Epidermal melanocyte (primary cell): ENCODE measurements around the gene NEDD4L.

Experiments used
- DNase-seq: peaks from one replicate; pipeline ENCODE4 v3.0.0; 2011; ENCODE audit warnings: low spot score; ENCODE audit not compliant: insufficient read length

NEDD4L gene

DNA sequence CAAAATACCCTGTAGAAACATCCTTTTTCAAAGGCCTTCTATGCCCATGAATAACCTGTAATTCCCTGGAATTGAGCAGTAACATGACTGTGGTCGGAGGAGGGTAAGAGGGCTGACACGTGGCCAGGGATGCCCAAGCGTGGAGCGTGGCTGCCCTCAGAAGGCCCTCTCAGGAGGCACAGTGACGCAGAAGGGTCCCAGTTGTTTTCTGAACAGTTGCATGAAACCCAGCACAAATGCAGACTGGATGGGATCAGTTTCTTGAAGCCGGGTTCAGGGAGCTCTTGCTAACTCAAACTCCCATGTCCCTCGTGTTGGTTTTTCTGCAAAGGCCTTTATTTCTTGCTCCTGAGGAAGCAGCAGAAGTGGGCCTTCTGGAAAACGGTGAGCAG lies 347.9 kb downstream of the NEDD4L start:
- DNase-seq: no peak

DNA sequence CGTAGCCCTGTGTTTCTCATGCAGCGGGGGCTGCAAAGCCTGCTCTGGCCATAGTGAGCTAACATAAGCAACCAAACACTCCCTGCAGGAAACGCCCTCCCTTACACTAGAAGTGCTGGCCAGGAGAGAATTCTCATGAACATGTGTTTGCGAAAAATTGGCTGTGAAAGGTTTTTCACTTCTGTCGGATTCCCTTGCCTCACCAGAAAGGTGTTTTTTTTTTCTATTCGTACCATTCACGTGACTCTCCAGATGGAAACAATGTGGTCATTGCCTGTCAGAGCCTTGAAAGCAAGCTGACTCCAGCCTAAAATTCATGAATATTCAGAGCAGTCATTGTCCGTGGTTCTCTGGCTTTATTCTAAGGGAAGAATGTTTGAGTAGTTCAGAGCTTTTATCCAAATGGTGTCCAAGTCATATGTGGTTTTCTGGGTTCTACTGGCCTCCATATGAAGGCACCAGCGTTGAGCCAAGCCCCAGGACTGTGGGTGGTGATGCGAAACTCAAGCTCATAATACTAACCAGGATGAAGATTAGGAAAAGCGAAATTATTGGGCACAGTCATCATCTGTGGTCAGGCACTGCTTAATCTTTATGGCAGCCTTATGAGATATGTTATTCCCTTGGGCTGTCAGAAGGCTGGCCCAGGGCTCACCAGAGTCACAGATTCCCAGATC lies 348.4 kb downstream of the NEDD4L start:
- no peak for DNase-seq

DNA sequence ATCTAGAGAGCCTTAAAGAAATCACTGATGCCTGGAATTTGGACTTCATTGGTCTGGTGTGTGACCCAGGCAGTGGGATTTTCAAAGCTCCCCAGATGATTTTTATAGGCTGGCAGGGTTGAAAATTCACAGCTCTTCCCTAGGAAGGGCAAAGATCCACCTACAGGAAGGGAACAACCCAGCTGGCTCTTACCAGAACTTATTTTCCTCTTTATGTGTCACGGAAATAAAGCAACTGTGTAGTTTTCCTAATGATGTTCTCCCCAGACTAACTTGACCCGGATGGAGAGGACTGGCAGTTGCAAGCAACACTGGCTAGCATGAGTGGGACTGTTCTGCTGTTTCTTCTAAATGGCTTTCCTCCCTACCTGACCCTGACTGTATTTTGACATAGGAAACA lies 349.3 kb downstream of the NEDD4L start:
- DNase-seq: no peak

DNA sequence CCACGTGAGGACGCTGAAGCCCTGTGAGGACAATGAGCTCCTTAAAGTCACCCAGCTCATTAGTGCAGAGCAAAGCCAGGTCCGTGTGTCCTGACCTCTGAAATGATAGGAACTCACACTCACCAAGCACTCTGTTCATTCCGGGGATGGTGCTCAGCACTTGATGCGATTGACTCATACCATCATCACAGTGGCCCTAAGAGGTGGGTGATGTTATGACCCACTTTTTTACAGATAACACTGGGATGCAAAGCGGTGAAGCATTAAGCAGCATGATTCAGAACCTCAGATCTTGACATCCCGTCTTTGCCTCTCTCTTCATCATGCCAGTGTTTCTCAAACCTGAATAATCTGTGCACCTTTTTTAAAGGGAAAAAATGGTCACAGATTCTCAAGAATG lies 350.0 kb downstream of the NEDD4L start:
- no peak for DNase-seq

DNA sequence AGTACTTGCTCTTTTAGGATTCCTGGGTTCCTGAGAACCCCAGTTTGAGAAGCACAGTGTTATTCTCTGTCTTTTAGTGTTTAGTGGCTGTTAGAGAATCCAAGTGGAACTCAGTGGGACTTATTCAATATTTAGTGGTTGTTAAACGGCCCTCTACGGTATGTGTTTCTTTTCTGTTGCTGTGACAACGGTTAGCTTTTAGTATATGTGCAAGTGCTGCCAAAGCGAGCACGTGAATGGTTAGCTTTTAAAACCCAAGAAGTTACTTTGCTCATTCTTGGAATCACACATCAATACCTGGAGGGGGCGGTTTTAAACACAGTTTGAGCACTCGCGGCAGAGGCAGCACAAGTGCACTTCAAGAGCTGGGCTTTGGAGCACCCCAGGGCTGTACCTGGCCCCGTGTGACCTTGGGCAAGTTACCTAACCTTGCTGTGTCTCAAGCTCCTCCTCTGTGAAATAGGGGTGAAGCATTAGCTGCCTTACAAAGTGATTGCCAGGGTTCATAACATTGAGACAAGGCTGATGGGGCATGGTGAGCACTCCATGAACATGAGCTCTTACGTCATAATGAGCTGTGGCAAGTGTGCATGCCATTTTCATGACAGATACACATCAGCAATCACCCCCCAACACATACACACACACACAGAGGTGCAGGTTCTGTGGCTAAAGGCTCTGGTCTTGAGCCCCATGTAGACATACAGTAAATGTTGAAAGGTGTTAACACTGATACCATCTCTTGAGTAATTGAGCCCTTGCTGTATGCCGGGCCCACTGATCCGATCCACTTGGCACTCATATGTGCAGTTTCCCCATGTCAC lies 350.8 kb downstream of the NEDD4L start:
- no peak for DNase-seq

DNA sequence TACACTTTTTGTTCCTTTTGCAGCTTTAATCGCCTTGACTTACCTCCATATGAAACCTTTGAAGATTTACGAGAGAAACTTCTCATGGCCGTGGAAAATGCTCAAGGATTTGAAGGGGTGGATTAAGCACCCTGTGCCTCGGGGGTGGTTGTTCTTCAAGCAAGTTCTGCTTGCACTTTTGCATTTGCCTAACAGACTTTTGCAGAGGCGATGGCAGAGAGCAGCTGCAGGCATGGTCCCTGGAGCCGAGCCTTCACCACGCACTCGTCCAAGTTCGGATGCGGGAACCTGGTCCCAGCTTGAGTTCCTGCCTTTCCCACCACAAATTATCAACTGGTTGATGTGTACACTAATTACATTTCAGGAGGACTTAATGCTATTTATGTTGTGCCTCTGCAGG lies 352.1 kb downstream of the NEDD4L start:
- no peak for DNase-seq

DNA sequence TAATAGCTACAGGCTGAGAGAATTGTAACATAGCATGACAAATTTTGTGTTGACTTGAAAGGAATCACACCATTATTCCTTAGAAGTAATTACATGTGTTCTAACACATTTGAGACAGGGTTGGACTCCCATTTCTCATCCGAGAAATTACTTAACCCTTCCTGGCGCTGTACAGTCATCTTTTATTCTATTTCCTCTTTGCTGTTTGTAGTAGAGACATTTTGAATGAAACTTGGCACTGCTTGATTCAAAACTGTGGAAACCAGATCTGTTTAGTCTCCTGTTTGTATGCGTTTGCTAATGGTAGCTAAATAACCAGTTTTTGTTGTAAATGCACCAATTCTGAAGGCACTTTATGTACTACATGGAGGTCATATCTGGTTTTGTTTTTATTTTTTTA lies 352.9 kb downstream of the NEDD4L start:
- DNase-seq: no peak

DNA sequence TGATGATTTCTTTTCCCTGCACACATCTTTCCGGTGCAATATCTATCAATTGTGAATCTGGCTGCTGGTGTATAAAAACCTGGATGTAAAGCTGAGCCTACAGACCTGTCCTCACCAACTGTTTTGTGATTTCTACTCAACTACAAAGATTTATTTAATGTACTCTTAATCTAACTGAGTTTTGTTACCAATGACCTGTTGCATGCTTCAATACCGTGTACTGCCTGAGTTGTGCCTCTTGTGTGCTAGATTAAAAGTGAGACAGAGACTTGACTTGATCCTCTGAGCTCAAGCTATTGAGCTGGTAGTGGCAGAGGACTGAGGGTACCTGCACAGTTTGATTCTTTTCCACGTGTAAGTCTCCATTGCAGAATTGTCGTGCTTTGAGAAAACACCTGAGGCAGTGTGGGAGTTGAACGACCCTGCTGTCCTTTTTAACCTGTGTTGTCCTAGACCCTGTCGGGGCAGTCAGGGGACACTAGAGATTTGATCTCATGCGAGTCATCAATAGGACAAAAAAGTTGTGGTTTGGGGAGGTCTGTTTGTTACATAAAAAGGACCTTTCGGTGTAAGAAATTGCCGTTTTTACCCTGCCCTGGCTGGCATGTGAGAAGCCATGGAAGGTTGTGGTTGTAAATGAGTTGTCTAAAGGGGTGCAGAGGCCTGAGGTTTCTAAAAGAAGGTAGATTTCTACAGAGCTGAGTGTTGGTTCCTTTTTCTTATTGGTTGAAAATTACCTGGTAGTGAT lies 353.5 kb downstream of the NEDD4L start:
- no peak for DNase-seq

DNA sequence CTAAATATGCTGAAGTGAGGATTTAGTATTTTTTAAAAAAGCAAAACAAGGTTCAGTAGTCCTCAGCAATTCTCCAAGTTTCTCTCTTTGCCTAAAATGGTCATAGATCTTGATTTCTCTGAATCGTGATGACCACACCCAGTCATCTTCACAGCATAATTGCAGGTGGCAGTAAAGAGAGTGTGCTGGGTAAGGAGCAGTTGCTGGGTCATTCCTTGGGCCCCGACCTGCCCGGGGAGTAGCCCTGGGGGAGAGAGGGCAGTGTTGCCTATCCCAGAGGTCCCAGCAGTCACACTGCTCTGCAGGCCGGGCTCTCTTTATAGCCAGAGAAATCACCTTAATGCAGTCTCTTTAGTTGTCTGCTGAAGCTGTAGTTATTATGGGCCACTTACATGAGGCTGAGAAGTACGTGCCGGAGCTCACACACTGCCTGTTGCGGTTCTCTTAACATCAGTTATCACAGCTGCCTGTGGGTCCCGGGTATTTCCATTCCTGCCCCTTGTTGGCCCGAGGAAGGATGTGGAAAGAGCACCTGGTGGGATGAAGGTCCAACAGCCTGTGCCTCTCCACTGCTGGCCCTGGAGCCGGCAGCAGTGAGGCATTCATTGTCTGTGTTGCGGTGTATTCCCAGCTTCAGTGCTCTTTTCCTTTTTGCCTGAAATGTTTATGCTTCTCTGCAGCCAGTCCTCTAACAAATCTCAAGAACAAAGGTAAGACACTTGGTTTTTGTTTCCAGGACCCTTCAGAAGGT lies 354.8 kb downstream of the NEDD4L start:
- no peak for DNase-seq

DNA sequence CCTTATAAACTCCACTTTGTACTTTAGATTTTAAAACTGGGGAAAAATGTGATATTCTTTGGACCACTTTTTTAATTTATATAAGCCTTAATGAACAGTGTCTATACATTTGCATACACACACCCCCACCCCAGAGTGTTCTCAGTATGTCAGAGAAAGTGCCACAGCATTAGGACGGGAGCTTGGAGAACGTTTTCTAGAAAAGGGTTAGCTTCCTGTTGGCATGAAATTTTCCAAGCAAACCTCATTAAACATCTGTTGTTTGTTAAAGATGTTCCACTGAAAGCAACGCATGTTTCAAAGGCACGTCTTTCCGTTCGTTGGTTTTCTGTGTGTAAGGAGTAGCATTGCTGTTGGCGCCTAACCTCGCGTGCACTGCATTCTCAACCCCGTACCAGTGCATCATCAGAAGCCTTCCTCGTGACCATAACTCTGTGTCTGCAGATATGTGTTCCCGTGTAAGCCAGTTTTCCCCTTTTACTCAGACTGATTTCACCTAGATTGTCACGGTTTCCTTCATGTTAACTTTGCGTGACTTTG lies 356.4 kb downstream of the NEDD4L start:
- peak; percentile 43 for DNase-seq

DNA sequence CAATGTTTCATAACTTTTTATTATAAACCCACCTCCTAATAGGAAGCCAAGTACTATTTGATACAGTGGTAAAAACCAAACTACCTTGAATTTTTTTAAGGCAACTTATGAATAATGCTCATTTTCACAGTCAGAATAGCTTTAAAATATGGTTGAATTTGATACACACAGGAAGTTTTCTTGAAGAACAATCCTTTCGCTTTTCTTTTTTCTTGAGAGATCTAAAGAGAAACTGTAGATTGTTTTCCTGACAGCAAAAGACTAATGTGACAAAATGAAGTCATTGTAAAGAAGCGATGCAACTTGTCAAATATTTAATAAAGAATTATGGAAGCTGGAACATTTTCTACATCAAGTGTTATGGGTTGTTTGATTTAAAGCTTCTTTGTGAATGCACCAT lies 357.2 kb downstream of the NEDD4L start:
- DNase-seq: no peak

DNA sequence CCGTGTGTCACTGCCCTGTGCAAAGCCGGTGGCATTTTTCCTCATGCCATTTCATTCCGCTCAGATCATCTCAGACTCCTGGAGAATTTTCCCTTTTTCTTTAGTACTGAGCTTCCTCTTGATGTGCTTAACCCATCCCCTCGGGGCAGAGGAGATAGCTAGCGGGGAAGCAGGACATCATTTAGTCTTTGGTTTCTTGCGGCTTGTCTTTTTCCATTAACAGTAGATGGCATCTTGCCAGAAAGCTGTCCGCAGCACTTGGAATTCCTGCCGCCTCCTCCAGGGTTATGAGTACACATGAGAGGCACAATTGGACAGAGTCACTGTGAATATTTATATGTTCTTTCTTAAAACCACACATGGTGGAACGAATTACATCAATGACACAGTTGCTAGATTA lies 358.2 kb downstream of the NEDD4L start:
- DNase-seq: peak; percentile 79

DNA sequence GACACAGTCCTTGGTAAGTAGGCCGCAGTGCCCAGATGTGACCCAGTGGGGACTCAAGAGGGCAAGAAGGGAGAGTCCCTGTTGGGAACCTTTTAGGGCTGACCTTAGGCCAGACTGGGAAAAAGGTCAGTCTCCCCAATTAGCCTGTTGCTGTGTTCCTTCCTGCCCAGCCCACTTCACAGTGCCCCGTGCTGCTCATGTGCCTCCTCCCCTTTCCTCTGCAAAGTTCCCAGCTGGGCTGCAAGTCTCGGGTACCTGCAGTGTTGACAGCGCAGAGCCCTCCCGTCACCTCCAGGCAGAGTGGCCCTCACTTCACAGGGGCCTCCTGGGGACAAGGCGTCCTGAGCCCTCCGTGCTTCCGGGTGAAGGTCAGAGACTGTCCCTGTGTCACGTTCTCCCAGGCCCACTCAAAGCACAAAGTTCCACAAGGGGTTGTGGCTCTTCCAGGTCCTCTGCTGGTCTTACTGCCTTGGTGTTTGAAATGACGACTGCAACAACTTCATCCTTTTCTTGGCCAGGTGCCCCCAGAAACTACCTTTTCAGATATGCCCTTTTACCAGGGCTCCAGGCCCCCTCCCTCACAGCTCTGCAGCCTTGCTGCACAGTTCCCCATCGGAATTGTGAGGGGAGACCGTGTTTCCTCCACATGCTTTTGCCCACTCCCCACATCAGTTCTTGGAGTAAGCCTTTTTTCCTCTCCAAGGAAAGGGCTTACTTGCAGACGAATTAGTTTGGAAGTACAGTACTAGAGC lies 359.1 kb downstream of the NEDD4L start:
- DNase-seq: no peak

DNA sequence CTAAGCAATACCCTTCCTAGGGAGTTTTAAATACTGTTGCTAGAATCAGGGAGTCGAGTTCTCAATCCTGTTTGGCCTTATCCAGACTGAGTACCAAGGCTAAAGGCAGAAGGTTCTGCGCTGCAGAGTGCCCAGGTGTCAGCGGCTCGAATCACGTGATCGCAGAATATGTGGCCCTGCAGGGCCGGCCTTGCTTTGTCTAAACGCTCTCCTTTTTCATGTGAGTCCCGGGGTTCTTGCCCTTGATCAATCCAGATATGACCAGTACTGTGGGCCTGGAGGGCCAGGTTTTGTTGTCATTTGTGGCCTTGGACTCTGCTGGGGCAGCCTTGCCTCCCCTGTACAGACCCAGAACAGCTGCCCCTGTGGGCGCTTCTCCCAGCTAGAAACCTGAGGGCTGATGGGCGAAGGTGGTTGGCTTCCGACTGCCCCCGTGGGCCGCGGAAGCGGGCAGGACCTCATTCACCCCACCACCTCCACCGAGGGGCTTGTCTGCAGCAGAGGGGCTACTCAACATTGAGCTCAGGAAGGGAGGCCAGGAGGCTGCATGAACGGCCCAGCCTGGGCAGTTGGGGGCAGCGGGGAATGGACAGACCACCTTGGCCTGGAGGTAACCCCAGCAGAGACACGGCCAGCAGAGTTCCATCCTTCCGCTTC lies 359.9 kb downstream of the NEDD4L start:
- no peak for DNase-seq

DNA sequence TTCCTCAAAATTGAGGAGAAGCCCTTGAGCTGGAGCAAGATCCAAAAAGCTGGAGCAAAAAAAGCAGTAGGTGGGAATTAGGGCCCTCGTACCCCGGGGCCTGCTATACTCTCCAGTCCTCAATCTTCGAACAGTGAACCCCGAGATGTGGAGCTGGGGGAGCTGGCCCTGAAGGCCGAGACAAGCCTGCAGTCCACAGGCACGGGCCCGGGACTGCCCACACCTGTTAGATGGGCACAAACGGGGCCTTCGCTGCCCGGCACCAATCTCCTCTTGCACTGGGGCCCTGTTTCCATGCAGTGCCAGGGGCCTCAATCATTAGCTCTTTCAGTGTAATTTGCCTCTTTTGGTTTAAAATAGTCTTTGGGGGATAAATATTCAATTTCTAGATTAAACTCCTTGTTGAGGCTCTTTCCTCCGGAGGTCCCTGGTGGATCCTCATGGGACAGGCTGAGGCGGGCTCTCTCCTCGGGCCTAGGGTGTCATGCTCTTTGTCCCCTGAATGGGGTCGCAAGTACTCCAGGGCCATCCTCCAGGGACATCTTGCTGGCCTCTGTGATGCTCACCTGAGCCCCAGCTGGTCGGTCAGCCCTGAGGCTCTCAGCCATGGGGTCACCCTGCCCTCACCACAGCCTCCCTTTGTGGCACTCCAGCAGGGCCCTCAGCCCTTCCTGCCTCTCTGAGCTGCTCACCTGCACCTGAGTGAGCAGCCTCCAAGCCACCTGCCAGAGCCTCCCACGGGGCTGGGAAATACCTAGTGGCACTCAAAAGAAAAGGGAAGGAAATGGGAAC lies 361.3 kb downstream of the NEDD4L start:
- no peak for DNase-seq

DNA sequence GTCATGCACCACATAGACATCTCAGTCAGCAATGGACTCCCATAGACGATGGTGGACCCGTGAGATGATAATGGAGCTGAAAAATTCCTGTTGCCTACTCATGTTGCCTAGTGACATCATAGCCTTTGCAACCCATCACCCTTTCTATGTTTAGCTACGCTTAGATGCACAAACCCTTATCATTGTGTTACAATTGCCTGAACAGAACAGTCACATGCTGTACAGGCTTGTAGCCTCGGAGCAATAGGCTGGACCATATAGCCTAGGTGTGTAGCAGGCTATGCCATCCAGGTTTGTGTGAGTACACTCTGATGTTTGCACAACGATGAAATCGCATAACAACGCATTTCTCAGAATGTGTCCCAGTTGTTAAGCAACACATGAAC lies 363.2 kb downstream of the NEDD4L start:
- no peak for DNase-seq

DNA sequence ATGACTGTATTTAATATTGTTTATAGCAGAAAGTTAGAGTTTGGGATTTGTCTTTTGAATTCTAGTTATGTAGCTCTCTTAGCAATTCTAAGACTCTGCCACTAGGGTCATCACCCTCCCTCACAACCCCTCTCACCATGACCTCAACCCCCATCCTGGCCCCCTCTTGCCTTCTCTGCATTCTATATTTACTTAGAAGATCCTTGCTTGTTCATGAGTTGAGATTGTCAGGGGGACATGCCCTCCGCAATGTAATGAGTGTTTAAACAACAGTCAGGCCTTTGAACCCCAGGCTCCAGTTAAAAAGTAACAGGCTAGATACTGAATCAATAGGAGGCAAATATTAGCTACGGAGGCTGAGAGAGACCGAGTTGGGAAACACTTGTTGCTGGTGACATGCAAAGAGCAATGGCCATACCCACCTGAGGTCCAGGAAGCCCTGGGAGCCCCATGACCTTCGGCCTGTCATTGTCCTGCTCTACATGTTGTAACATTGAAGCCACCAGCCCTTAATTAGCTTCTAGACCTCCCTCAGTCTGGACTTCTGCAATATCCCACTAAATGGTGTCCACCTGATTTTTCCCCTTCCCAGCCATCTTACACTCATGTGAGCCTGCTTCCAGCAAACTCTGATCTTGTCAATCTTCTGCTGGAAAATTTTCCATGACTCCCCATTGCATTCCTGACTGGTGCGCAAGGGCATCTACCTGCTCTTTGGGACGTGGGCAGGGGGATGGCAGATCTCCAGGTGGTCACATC lies 363.8 kb downstream of the NEDD4L start:
- DNase-seq: no peak

DNA sequence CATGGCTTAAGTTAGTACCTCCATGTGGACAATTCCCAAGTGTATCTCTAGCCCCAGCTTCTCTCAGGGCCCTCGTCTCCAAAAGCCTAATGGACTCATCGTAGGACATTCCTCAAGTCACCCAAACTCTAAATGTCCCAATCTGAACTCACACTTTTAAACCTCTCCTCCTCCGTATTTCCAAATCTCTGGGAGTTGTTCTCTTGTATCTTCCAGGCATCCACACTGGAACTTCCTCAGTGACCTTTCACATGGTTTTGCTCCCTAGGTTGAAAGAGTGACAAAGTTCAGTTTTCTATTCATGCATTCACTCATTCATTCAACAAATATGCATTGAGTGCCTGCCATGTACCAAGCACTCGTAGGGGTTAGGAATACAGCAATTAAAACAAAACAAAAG lies 364.6 kb downstream of the NEDD4L start:
- no peak for DNase-seq
